ENCODE data around the gene NOL4L. TPM values are rescaled to one million over a fixed set of nuclear protein-coding genes. Genes with fewer than 3 reads are reported as not detected.

NOL4L gene
- total RNA-seq, 2 experiments from 2014 or later: 39.1 to 41.1 TPM

GRCh38 chr20:32482442-32483261, 102.5 kb downstream of the NOL4L start:
- ATAC-seq (ENCODE audit: low read depth) (peak; percentile 7), DNase-seq (peak; percentile 58)
- peaks cover 4% of the 10 kb centered on the region for H3K36me3 Mint-ChIP-seq
- H3K4me3 Mint-ChIP-seq: peak overlapping the region; percentile 69
- H3K27me3 Mint-ChIP-seq: no peaks in the 10 kb centered on the region
- no peak overlapping the region for H3K27ac Mint-ChIP-seq
- H3K9me3 Mint-ChIP-seq: no peaks in the 10 kb centered on the region
- peaks cover 18% of the 10 kb centered on the region for H3K4me1 Mint-ChIP-seq
- POLR2A ChIA-PET: no interaction called here

GRCh38 chr20:32482143-32482441, 103.0 kb downstream of the NOL4L start:
- Mint-ChIP-seq H3K4me1 (peaks cover 18% of the 10 kb centered on the region), H3K27me3 (no peaks in the 10 kb centered on the region), H3K4me3 (peak overlapping the region; percentile 32), H3K27ac (no peak overlapping the region), H3K9me3 (no peaks in the 10 kb centered on the region), H3K36me3 (peaks cover 4% of the 10 kb centered on the region)
- ATAC-seq (ENCODE audit: low read depth) (no peak), DNase-seq (no peak)
- POLR2A ChIA-PET: no interaction called here

GRCh38 chr20:32481311-32482142, 103.6 kb downstream of the NOL4L start:
- Mint-ChIP-seq H3K27me3 (no peaks in the 10 kb centered on the region), H3K9me3 (no peaks in the 10 kb centered on the region), H3K27ac (no peak overlapping the region), H3K36me3 (peaks cover 1% of the 10 kb centered on the region), H3K4me1 (peaks cover 20% of the 10 kb centered on the region), H3K4me3 (peak overlapping the region; percentile 32)
- no peak for ATAC-seq (ENCODE audit: low read depth)
- DNase-seq: no peak
- POLR2A ChIA-PET: interaction anchor here (0.7 kb wide), 1 partner anchor 104 kb away, joined by 3 read pairs; the partner anchor contains the start of gene NOL4L

- H3K4me3 Mint-ChIP-seq: no peak overlapping the region
- ATAC-seq (ENCODE audit: low read depth) (no peak), DNase-seq (no peak)
- H3K27ac Mint-ChIP-seq: no peak overlapping the region
- H3K4me1 Mint-ChIP-seq: peaks cover 22% of the 10 kb centered on the region
- no peaks in the 10 kb centered on the region for H3K36me3 Mint-ChIP-seq
- POLR2A ChIA-PET: no interaction called here
- H3K27me3 Mint-ChIP-seq: no peaks in the 10 kb centered on the region
- H3K9me3 Mint-ChIP-seq: no peaks in the 10 kb centered on the region
These were observed 104.5 kb downstream of the NOL4L start for GRCh38 chr20:32480371-32481241.

- H3K27me3 Mint-ChIP-seq: no peaks in the 10 kb centered on the region
- H3K36me3 Mint-ChIP-seq: no peaks in the 10 kb centered on the region
- POLR2A ChIA-PET: no interaction called here
- no peak overlapping the region for H3K4me3 Mint-ChIP-seq
- H3K9me3 Mint-ChIP-seq: no peaks in the 10 kb centered on the region
- no peak overlapping the region for H3K27ac Mint-ChIP-seq
- DNase-seq (no peak), ATAC-seq (ENCODE audit: low read depth) (no peak)
- H3K4me1 Mint-ChIP-seq: peaks cover 15% of the 10 kb centered on the region
These were observed 105.4 kb downstream of the NOL4L start for GRCh38 chr20:32479697-32480171.

GRCh38 chr20:32479012-32479411, 106.1 kb downstream of the NOL4L start:
- no peak for DNase-seq
- Mint-ChIP-seq H3K27me3 (no peaks in the 10 kb centered on the region), H3K4me3 (no peak overlapping the region), H3K9me3 (no peaks in the 10 kb centered on the region), H3K27ac (no peak overlapping the region), H3K36me3 (no peaks in the 10 kb centered on the region), H3K4me1 (peaks cover 15% of the 10 kb centered on the region)
- POLR2A ChIA-PET: no interaction called here
- ATAC-seq (ENCODE audit: low read depth): no peak

GRCh38 chr20:32478576-32478975, 106.6 kb downstream of the NOL4L start:
- H3K4me1 Mint-ChIP-seq: peaks cover 15% of the 10 kb centered on the region
- DNase-seq (no peak), ATAC-seq (ENCODE audit: low read depth) (no peak)
- H3K9me3 Mint-ChIP-seq: no peaks in the 10 kb centered on the region
- peaks cover 1% of the 10 kb centered on the region for H3K36me3 Mint-ChIP-seq
- H3K27me3 Mint-ChIP-seq: no peaks in the 10 kb centered on the region
- H3K4me3 Mint-ChIP-seq: no peak overlapping the region
- POLR2A ChIA-PET: no interaction called here
- H3K27ac Mint-ChIP-seq: no peak overlapping the region

GRCh38 chr20:32477594-32478512, 107.3 kb downstream of the NOL4L start:
- no peak for ATAC-seq (ENCODE audit: low read depth)
- H3K4me3 Mint-ChIP-seq: no peak overlapping the region
- H3K9me3 Mint-ChIP-seq: no peaks in the 10 kb centered on the region
- no peak for DNase-seq
- H3K27me3 Mint-ChIP-seq: no peaks in the 10 kb centered on the region
- POLR2A ChIA-PET: no interaction called here
- peak overlapping the region; percentile 25 for H3K27ac Mint-ChIP-seq
- peaks cover 4% of the 10 kb centered on the region for H3K36me3 Mint-ChIP-seq
- peaks cover 15% of the 10 kb centered on the region for H3K4me1 Mint-ChIP-seq

- no peak for DNase-seq
- Mint-ChIP-seq H3K27me3 (no peaks in the 10 kb centered on the region), H3K4me1 (peaks cover 13% of the 10 kb centered on the region), H3K4me3 (no peak overlapping the region), H3K36me3 (peaks cover 4% of the 10 kb centered on the region), H3K27ac (peak overlapping the region; percentile 25), H3K9me3 (no peaks in the 10 kb centered on the region)
- ATAC-seq (ENCODE audit: low read depth): no peak
- POLR2A ChIA-PET: interaction anchor here (1.3 kb wide), 1 partner anchor 8 kb away, joined by 3 read pairs; no protein-coding TSS in a partner anchor
These were observed 108.2 kb downstream of the NOL4L start for GRCh38 chr20:32476684-32477593.

- POLR2A ChIA-PET: no interaction called here
- ATAC-seq (ENCODE audit: low read depth) (no peak), DNase-seq (peak; percentile 34)
- no peak overlapping the region for H3K27ac Mint-ChIP-seq
- peaks cover 13% of the 10 kb centered on the region for H3K4me1 Mint-ChIP-seq
- H3K4me3 Mint-ChIP-seq: no peak overlapping the region
- peaks cover 4% of the 10 kb centered on the region for H3K36me3 Mint-ChIP-seq
- H3K27me3 Mint-ChIP-seq: no peaks in the 10 kb centered on the region
- no peaks in the 10 kb centered on the region for H3K9me3 Mint-ChIP-seq
These were observed 109.9 kb downstream of the NOL4L start for GRCh38 chr20:32474967-32475811.

- H3K4me1 Mint-ChIP-seq: peaks cover 12% of the 10 kb centered on the region
- POLR2A ChIA-PET: no interaction called here
- no peak overlapping the region for H3K27ac Mint-ChIP-seq
- ATAC-seq (ENCODE audit: low read depth) (no peak), DNase-seq (no peak)
- peaks cover 4% of the 10 kb centered on the region for H3K36me3 Mint-ChIP-seq
- no peak overlapping the region for H3K4me3 Mint-ChIP-seq
- H3K27me3 Mint-ChIP-seq: no peaks in the 10 kb centered on the region
- no peaks in the 10 kb centered on the region for H3K9me3 Mint-ChIP-seq
These were observed 110.5 kb downstream of the NOL4L start for GRCh38 chr20:32474717-32474966.

All from activated naive CD8-positive, alpha-beta T cell treated with anti-CD3 and anti-CD28 coated beads, Interleukin-2, amount 10 ng/mL, durations not matched to agents 7 days and 5 days (primary cell).